ENCODE data around the gene EXOSC5.
A peak's percentile ranks its signal among the peaks of the same experiment; 100 is the strongest.

EXOSC5 gene

GRCh38 chr19:41354343-41354953 is 42.7 kb downstream of the EXOSC5 start:
- no peak for DNase-seq (ENCODE audit: low read depth in 2 of 2)
- TF ChIP-seq CTCF (IDR thresholded peaks at IDR 0.05; ENCODE audit: low read depth, low read length) = no peak
- peak overlapping the region; percentile 42 to 86 for H3K4me3 ChIP-seq (replicated peaks in 1 of 2; ENCODE audit: low read depth in 2 of 2, low read length in 2 of 2)

GRCh38 chr19:41353466-41354342 is 43.5 kb downstream of the EXOSC5 start, which contains the start of gene TGFB1:
Gene TGFB1 (minus strand): TSS chr19:41353922. CDS start chr19:41353044, 878 bp downstream.
- TF ChIP-seq CTCF (IDR thresholded peaks at IDR 0.05; ENCODE audit: low read depth, low read length) = peak; percentile 86
- peak within 1 kb of the TSS; percentile 86 to 93 for H3K4me3 ChIP-seq (replicated peaks in 1 of 2; ENCODE audit: low read depth in 2 of 2, low read length in 2 of 2)
- peak; percentile 88 to 95 for DNase-seq (ENCODE audit: low read depth in 2 of 2)

- H3K4me3 ChIP-seq (replicated peaks in 1 of 2; ENCODE audit: low read depth in 2 of 2, low read length in 2 of 2) = peak overlapping the region; percentile 86 to 93
- TF ChIP-seq CTCF (IDR thresholded peaks at IDR 0.05; ENCODE audit: low read depth, low read length) = peak; percentile 45
- DNase-seq (ENCODE audit: low read depth in 2 of 2) = peak; percentile 56 to 57
Observed at GRCh38 chr19:41352609-41353465, 44.3 kb downstream of the EXOSC5 start.

- peak overlapping the region; percentile 86 to 93 for H3K4me3 ChIP-seq (replicated peaks in 1 of 2; ENCODE audit: low read depth in 2 of 2, low read length in 2 of 2)
- TF ChIP-seq CTCF (IDR thresholded peaks at IDR 0.05; ENCODE audit: low read depth, low read length) = no peak
- DNase-seq (ENCODE audit: low read depth in 2 of 2) = no peak
Observed at GRCh38 chr19:41352279-41352608, 44.9 kb downstream of the EXOSC5 start.

GRCh38 chr19:41351339-41352245 is 45.6 kb downstream of the EXOSC5 start:
- H3K4me3 ChIP-seq (replicated peaks in 1 of 2; ENCODE audit: low read depth in 2 of 2, low read length in 2 of 2) = peak overlapping the region; percentile 86 to 93
- peak; percentile 54 to 63 for DNase-seq (ENCODE audit: low read depth in 2 of 2)
- TF ChIP-seq CTCF (IDR thresholded peaks at IDR 0.05; ENCODE audit: low read depth, low read length) = no peak
